A549 (cell line): ENCODE data around the gene NFU1. TPM values are rescaled to one million over a fixed set of nuclear protein-coding genes. Genes with fewer than 3 reads are reported as not detected.
A peak's percentile ranks its signal among the peaks of the same experiment; 100 is the strongest.
"Not testable (repeated sequence)": the region's sequence is repeated elsewhere in the genome, so short reads cannot be mapped to it uniquely, and the experiment has no call there.

Experiments used
- ATAC-seq, 2 experiments: fragments of 200-7000 bp in 1 of 2; fragments of >200 bp in 1 of 2; cut with Nextera tagmentation in 1 of 2; cut with Tn5 transposase in 1 of 2; 3 replicates each; pipeline versions ENCODE4 v1.8.0 to v1.9.1; 2018 to 2020; ENCODE audit warnings: mild to moderate bottlenecking in 1 of 2, moderate library complexity in 1 of 2
- CTCF ChIA-PET: fragments of 300-600 bp; sonication (Branson Sonifier 250); formaldehyde crosslinking; extraction: SDS; loops from one replicate; lab custom pipeline; 2021; ENCODE audit warnings: antibody characterized with exemption, inconsistent platforms; lab: Yijun Ruan, JAX
- POLR2A ChIA-PET: fragments of 350-600 bp; formaldehyde crosslinking; extraction: SDS; loops from one replicate; lab custom pipeline; 2021; ENCODE audit warnings: antibody characterized with exemption, inconsistent platforms; lab: Yijun Ruan, JAX
- DNase-seq, 2 experiments: peaks; one replicate each; pipeline versions ENCODE4 v3.0.0 to v3.0.0-alpha.2; 2011 to 2016; ENCODE audit warnings: low read depth in 1 of 2, low spot score in 1 of 2
- FAIRE-seq: peaks from 2 replicates; lab custom pipeline; 2011; peaks lifted over from hg19 to GRCh38; lab: Jason Lieb, UNC
- H3K27ac ChIP-seq, 2 experiments: fragments of >200 bp; sonication (Bioruptor Twin); formaldehyde crosslinking; 3 replicates each; pipeline ENCODE4 v1.5.1; 2016 to 2017
- H3K4me1 ChIP-seq: fragments of >200 bp; sonication (Bioruptor Twin); formaldehyde crosslinking; 3 replicates; pipeline ENCODE4 v1.6.1; 2016
- H3K4me2 ChIP-seq: fragments of >200 bp; sonication (Bioruptor Twin); formaldehyde crosslinking; 3 replicates; pipeline ENCODE4 v1.6.1; 2016
- H3K4me3 ChIP-seq: fragments of >200 bp; sonication (Bioruptor Twin); formaldehyde crosslinking; 3 replicates; pipeline ENCODE4 v1.5.1; 2016
- H3K9me3 ChIP-seq: fragments of >200 bp; sonication (Bioruptor Twin); formaldehyde crosslinking; 3 replicates; pipeline ENCODE4 v1.6.1; 2016
- BHLHE40 ChIP-seq: IDR thresholded peaks from 2 replicates; pipeline ENCODE4 v1.6.1; 2012; ENCODE audit warnings: low read depth, low read length, inconsistent platforms
- CBX2 ChIP-seq: fragments of 200-600 bp; sonication (generic); IDR thresholded peaks from 2 replicates; pipeline ENCODE4 v1.6.1; 2016; ENCODE audit warnings: low read depth, mild to moderate bottlenecking, borderline replicate concordance
- CEBPB ChIP-seq, 2 experiments: fragments of >200 bp in 1 of 2; sonication (Bioruptor Twin) in 1 of 2; formaldehyde crosslinking in 1 of 2; IDR thresholded peaks; 2 replicates each; pipeline ENCODE4 v1.6.1; 2012 to 2016
- CHD2 ChIP-seq: fragments of 150-350 bp; IDR thresholded peaks from 2 replicates; pipeline ENCODE4 v1.6.1; 2014; ENCODE audit warnings: low read length; ENCODE audit not compliant: partially characterized antibody
- EP300 ChIP-seq, 2 experiments: fragments of >200 bp; sonication (Bioruptor Twin); formaldehyde crosslinking; IDR thresholded peaks; 2 replicates in 1 of 2; 3 replicates in 1 of 2; pipeline ENCODE4 v1.6.1; 2016 to 2017
- FOXS1 ChIP-seq: fragments of 250-450 bp; sonication (Bioruptor Pico); IDR thresholded peaks from 2 replicates; pipeline ENCODE4 v1.5.0; 2020; ENCODE audit warnings: mild to moderate bottlenecking, moderate library complexity
- HDAC2 ChIP-seq: fragments of 200-600 bp; sonication (generic); IDR thresholded peaks from 2 replicates; pipeline ENCODE4 v1.6.1; 2016
- HOXB13 ChIP-seq: fragments of 250-450 bp; sonication (Bioruptor Pico); IDR thresholded peaks from 2 replicates; pipeline ENCODE4 v1.5.0; 2020; ENCODE audit warnings: low read depth, mild to moderate bottlenecking, moderate library complexity
- KDM1A ChIP-seq: fragments of 200-600 bp; sonication (generic); IDR thresholded peaks from 2 replicates; pipeline ENCODE4 v1.6.1; 2016; ENCODE audit warnings: low read depth, mild to moderate bottlenecking
- MYC ChIP-seq: IDR thresholded peaks from 2 replicates; pipeline ENCODE4 v1.6.1; 2012; ENCODE audit warnings: mild to moderate bottlenecking, inconsistent platforms, low read length, improper control_type of control experiment, borderline replicate concordance
- RAD21 ChIP-seq, 2 experiments: fragments of >200 bp in 1 of 2; sonication (Bioruptor Twin) in 1 of 2; formaldehyde crosslinking in 1 of 2; IDR thresholded peaks in 1 of 2; conservative IDR thresholded peaks in 1 of 2; 2 replicates in 1 of 2; 3 replicates in 1 of 2; pipeline ENCODE4 v1.6.1; 2012 to 2018; ENCODE audit warnings: inconsistent platforms in 1 of 2
- SMC3 ChIP-seq: fragments of >200 bp; sonication (Bioruptor Twin); formaldehyde crosslinking; IDR thresholded peaks from 3 replicates; pipeline ENCODE4 v1.6.1; 2018; ENCODE audit warnings: inconsistent platforms
- TFCP2L1 ChIP-seq: fragments of 250-450 bp; sonication (Bioruptor Pico); IDR thresholded peaks from 2 replicates; pipeline ENCODE4 v1.5.0; 2021; ENCODE audit warnings: mild to moderate bottlenecking
- WGBS: methylation state at CpG from one replicate; pipeline ENCODE4 v1.1.6; 2017; ENCODE audit errors: missing lambda C conversion rate; 5-methylcytosine and 5-hydroxymethylcytosine counted together
- polyA plus RNA-seq, 4 experiments: library from polyadenylated mRNA; depleted of rRNA in 3 of 4; stranded (reverse); fragments of >200 nt; fragmentation: RNase III in 1 of 4; extraction: RNeasy Plus Mini Kit Qiagen cat#74134 plus additional on column Dnase treatment in 1 of 4; gene quantifications; 2 replicates in 3 of 4; 3 replicates in 1 of 4; pipeline ENCODE4 v1.2.3, GENCODE V29; 2011 to 2017
- TF ChIP-seq, protein P1 (sequence below): fragments of >200 bp; sonication (Bioruptor Twin); formaldehyde crosslinking; IDR thresholded peaks from 3 replicates; pipeline ENCODE4 v1.5.1; 2016
- TF ChIP-seq, protein P2 (sequence below): IDR thresholded peaks from 2 replicates; pipeline ENCODE4 v1.6.1; 2012
- TF ChIP-seq, protein P3 (sequence below): fragments of 200-600 bp; sonication (generic); IDR thresholded peaks from 2 replicates; pipeline ENCODE4 v1.6.1; 2016; ENCODE audit warnings: antibody characterized with exemption, mild to moderate bottlenecking, moderate library complexity

Gene NFU1
- polyA plus RNA-seq, 2 of the 4 experiments (the other 2 are of a cell fraction) = 61.4 to 99.2 TPM

DNA sequence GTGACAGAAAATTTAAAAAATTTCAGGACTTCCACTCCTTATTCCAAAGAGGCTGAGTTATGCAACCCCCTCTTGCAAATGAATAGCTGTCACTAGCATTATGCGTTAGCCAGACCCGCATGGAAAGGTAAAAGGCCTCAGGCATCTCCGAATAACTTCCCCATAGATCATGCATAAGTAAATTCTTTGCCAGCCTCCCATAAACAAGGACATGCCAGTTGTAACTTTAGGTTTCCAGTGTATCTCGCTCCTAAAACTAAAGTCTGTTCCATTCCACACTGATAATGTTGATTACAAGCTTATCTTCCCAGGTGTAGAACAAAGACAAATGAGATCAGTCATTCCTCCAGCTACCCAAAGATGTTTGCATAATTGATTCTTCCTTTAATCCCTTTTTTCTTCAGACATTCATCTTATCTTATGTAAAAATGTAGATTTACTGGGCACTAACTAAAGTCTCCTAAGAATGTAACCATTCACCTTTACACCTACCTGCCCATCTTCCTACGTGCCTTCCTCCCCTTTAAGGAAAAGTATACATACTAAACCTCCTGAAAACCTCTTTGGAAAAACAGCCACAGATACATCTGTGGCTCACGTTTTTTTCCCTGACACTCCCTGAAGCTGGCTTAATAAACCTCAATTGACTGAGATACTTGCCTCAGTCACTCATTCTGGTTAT lies 13.6 kb upstream of the NFU1 start:
- no peak overlapping the region for H3K27ac ChIP-seq
- DNase-seq (no peak), FAIRE-seq (no peak), ATAC-seq (no peak)
- no peaks in the 10 kb centered on the region for H3K9me3 ChIP-seq
- no peak overlapping the region for H3K4me3 ChIP-seq
- CTCF ChIA-PET = no interaction called here
- POLR2A ChIA-PET = interaction anchor here (0.8 kb wide), 1 partner anchor 13 kb away, joined by 3 read pairs; the partner anchor contains the start of gene NFU1
- TF ChIP-seq BHLHE40 (no peak), HOXB13 (CRISPR knock-in tag) (no peak), RAD21 (conservative IDR thresholded peaks at IDR 0.05 in 1 of 2, IDR thresholded peaks at IDR 0.05 in 1 of 2) (no peak), MYC (no peak), CHD2 (no peak)
- TF ChIP-seq, protein P1, sequence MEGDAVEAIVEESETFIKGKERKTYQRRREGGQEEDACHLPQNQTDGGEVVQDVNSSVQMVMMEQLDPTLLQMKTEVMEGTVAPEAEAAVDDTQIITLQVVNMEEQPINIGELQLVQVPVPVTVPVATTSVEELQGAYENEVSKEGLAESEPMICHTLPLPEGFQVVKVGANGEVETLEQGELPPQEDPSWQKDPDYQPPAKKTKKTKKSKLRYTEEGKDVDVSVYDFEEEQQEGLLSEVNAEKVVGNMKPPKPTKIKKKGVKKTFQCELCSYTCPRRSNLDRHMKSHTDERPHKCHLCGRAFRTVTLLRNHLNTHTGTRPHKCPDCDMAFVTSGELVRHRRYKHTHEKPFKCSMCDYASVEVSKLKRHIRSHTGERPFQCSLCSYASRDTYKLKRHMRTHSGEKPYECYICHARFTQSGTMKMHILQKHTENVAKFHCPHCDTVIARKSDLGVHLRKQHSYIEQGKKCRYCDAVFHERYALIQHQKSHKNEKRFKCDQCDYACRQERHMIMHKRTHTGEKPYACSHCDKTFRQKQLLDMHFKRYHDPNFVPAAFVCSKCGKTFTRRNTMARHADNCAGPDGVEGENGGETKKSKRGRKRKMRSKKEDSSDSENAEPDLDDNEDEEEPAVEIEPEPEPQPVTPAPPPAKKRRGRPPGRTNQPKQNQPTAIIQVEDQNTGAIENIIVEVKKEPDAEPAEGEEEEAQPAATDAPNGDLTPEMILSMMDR = no peak
- H3K4me1 ChIP-seq = no peaks in the 10 kb centered on the region
- no peak overlapping the region for H3K4me2 ChIP-seq
- 69% methylated on average over 6 of the region's 6 CpGs for WGBS

DNA sequence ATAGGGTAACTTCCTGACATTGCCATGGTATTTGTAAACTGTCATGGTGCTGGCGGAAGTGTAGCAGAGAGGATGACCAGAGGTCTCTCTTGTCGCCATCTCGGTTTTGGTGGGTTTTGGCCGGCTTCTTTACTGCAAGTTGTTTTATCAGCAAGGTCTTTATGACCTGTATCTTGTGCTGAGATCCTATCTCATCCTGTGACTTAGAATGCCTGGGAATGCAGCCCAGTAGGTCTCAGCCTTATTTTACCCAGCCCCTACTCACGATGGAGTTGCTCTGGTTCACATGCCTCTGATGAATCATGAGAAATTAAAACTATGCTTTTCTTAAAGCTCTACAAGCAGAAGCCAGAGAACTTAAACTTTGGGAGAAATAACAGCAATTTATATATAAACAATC lies 12.7 kb upstream of the NFU1 start:
- POLR2A ChIA-PET = no interaction called here

DNA sequence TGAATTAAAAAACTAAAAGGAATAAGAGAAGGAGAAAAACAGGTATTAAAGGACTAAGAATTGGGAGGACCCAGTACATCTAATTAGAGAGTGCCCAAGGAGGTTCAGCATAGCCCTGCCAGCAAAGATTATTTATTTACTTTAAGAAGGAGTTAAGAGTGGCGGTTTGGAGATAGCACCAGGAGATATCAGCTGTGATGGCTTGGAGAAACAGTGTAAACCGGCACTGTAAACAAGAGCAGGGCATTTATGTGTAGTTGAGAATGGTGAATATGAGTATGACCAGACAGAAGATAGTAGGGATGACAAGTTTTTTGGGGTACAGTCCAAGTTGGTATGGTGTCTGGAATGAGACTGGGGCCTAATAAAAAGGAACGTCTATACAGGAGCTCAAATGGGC lies 6.4 kb upstream of the NFU1 start:
- H3K9me3 ChIP-seq, H3K27ac ChIP-seq, POLR2A ChIA-PET, DNase-seq, H3K4me1 ChIP-seq, H3K4me2 ChIP-seq, ATAC-seq, FAIRE-seq, H3K4me3 ChIP-seq: not testable (repeated sequence)
- CTCF ChIA-PET = interaction anchor here (0.7 to 1.3 kb wide), 2 partner anchors 8 to 16 kb away, joined by 3 to 4 read pairs; no protein-coding TSS in a partner anchor
- 85% methylated on average over 3 of the region's 3 CpGs for WGBS

More for the DNA sequence above, 12.7 kb upstream of the NFU1 start:
- Histone ChIP-seq H3K27ac (no peak overlapping the region), H3K4me2 (no peak overlapping the region), H3K9me3 (no peaks in the 10 kb centered on the region), H3K4me3 (no peak overlapping the region), H3K4me1 (no peaks in the 10 kb centered on the region)
- WGBS = 78% methylated on average over 5 of the region's 5 CpGs
- CTCF ChIA-PET = no interaction called here
- ATAC-seq (no peak), FAIRE-seq (no peak), DNase-seq (no peak)
- TF ChIP-seq CBX2 (no peak), EP300 (IDR thresholded peaks at IDR 0.05) (no peak)

DNA sequence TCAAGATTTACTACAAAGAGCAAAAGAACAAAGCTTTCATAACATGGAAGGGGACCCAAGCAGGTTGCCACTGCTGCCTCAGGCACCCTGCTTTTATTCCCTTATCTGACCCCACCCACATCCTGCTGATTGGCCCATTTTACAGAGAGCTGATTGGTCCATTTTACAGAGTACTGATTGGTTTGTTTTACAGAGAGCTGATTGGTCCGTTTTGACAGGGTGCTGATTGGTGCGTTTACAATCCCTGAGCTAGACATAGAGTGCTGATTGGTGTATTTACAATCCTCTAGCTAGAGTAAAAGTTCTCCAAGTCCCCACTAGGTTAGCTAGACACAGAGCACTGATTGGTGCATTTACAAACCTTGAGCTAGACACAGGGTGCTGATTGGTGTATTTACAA lies 2.3 kb upstream of the NFU1 start:
- CTCF ChIA-PET = interaction anchor here (0.8 kb wide), 1 partner anchor 217 kb away, joined by 4 read pairs; no protein-coding TSS in a partner anchor
- POLR2A ChIA-PET = interaction anchor here (0.6 kb wide), 1 partner anchor 981 kb away, joined by 3 read pairs; no protein-coding TSS in a partner anchor
- not testable (repeated sequence) for FAIRE-seq, DNase-seq, ATAC-seq, H3K4me2 ChIP-seq, H3K4me3 ChIP-seq, H3K27ac ChIP-seq, H3K9me3 ChIP-seq
- WGBS = 94% methylated on average over 2 of the region's 2 CpGs
- H3K4me1 ChIP-seq = peaks cover 17% of the 10 kb centered on the region

DNA sequence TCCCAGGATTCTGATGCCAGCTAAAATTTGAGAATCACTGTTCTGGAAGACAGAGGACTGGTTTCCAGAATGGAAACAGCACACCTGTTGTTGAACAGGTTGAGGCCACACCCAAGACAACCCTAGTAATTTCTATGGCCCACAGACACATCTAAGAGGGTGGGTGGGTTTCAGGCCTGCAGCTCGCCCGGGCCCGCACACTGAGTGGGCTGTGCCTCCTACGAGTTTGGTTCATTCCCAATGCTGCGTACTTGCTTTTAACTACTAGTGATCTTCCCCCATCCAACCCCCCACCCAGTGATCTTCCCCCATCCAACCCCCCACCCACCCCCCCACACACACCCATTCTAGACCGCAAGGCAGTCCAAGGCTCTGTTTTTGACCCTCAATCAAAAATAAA lies 1.3 kb upstream of the NFU1 start:
- CTCF ChIA-PET = interaction anchor here (1.1 to 2.3 kb wide), 5 partner anchors 13 to 276 kb away, joined by 3 to 9 read pairs (median 5); no protein-coding TSS in a partner anchor
- no peak for FAIRE-seq
- no peak overlapping the region for H3K4me2 ChIP-seq
- H3K4me1 ChIP-seq = peaks cover 17% of the 10 kb centered on the region
- WGBS = 92% methylated on average over 6 of the region's 6 CpGs
- no peaks in the 10 kb centered on the region for H3K9me3 ChIP-seq
- no peak overlapping the region for H3K4me3 ChIP-seq
- POLR2A ChIA-PET = interaction anchor here (1.2 kb wide), 1 partner anchor 52 kb away, joined by 3 read pairs; no protein-coding TSS in a partner anchor
- DNase-seq = no peak
- peak overlapping the region in 1 of 2 experiments; percentile 95; a peak in 3 of 6 replicates for H3K27ac ChIP-seq
- no peak for ATAC-seq
- TF ChIP-seq SMC3 = no peak
- TF ChIP-seq, protein P1 = no peak
- no peak for TF ChIP-seq BHLHE40
- TF ChIP-seq, protein P2, sequence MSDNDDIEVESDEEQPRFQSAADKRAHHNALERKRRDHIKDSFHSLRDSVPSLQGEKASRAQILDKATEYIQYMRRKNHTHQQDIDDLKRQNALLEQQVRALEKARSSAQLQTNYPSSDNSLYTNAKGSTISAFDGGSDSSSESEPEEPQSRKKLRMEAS = no peak
- TF ChIP-seq HOXB13 (CRISPR knock-in tag) = no peak
- no peak for TF ChIP-seq KDM1A
- no peak for TF ChIP-seq TFCP2L1
- TF ChIP-seq FOXS1 = no peak
- no peak for TF ChIP-seq CEBPB (IDR thresholded peaks at IDR 0.05)
- TF ChIP-seq, protein P3, sequence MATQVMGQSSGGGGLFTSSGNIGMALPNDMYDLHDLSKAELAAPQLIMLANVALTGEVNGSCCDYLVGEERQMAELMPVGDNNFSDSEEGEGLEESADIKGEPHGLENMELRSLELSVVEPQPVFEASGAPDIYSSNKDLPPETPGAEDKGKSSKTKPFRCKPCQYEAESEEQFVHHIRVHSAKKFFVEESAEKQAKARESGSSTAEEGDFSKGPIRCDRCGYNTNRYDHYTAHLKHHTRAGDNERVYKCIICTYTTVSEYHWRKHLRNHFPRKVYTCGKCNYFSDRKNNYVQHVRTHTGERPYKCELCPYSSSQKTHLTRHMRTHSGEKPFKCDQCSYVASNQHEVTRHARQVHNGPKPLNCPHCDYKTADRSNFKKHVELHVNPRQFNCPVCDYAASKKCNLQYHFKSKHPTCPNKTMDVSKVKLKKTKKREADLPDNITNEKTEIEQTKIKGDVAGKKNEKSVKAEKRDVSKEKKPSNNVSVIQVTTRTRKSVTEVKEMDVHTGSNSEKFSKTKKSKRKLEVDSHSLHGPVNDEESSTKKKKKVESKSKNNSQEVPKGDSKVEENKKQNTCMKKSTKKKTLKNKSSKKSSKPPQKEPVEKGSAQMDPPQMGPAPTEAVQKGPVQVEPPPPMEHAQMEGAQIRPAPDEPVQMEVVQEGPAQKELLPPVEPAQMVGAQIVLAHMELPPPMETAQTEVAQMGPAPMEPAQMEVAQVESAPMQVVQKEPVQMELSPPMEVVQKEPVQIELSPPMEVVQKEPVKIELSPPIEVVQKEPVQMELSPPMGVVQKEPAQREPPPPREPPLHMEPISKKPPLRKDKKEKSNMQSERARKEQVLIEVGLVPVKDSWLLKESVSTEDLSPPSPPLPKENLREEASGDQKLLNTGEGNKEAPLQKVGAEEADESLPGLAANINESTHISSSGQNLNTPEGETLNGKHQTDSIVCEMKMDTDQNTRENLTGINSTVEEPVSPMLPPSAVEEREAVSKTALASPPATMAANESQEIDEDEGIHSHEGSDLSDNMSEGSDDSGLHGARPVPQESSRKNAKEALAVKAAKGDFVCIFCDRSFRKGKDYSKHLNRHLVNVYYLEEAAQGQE = no peak
- TF ChIP-seq HDAC2 = no peak
